ENCODE measurements around the gene APAF1. TPM values are rescaled to one million over a fixed set of nuclear protein-coding genes. Genes with fewer than 3 reads are reported as not detected.
A peak's percentile ranks its signal among the peaks of the same experiment; 100 is the strongest.

APAF1 gene
- total RNA-seq, 6 experiments from 2014 or later = 19.0 to 23.6 (median 21.2) TPM

DNA sequence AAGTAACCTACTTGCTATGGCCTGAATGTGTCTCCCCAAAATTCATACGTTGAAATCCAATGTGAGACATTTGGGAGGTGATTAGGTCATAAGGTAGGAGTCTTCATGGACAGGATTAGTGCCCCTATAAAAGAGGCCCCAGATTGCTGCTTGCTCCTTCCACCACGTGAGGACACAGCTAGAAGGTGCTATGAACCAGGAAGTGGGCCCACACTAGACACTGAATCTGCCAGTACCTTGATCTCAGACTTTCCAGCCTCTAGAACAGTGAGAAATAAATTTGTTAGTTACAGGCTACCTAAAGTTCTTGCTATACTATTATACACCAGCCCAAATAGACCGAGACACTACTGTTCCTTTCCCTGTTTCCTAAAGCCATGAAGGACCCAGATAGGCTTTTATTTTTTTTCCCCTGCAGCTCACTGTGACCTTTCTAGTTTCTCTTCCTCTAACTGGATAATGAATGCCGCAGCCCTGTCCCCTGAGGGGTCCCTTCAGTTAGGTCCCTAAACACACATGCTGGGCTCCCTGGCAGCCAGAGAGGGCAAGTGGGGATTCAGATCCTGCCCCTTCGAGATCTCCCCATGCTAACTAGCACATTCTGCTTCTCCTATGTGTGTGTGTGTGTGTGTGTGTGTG lies 32.3 kb upstream of the APAF1 start:
- Mint-ChIP-seq H3K27ac (no peak overlapping the region; the same call in 1 of the 2 replicates), H3K27me3 (ENCODE audit: insufficient read depth) (no peaks in the 10 kb centered on the region), H3K4me1 (ENCODE audit: low read depth) (peaks cover 7% of the 10 kb centered on the region; the same call in 1 of the 2 replicates), H3K9me3 (no peaks in the 10 kb centered on the region), H3K4me3 (no peak overlapping the region), H3K36me3 (ENCODE audit: low read depth) (peaks cover 20% of the 10 kb centered on the region)
- no peak for TF ChIP-seq CTCF (IDR thresholded peaks at IDR 0.05)
- DNase-seq = no peak

DNA sequence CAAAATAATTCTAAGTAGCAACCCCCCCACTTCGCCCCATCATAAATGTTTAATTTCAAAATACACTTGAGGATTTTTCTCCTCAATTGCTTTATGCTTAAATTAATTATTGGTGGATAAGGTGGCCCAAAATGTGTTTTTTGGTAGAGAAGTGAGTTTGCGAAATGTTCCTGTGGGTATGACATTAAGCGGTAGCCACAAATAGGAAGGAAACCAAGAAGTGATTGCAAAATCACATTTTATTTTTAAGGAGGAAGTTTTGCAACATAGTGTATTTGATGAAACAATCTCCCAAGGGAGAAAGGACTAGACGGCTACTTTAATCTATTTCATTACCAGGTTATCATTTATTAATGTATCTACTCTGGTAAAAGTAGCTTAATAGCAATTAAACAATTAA lies 26.1 kb upstream of the APAF1 start:
- Mint-ChIP-seq H3K36me3 (ENCODE audit: low read depth) (peaks cover 20% of the 10 kb centered on the region), H3K27ac (no peak overlapping the region), H3K9me3 (no peaks in the 10 kb centered on the region), H3K4me3 (no peak overlapping the region), H3K4me1 (ENCODE audit: low read depth) (peaks cover 7% of the 10 kb centered on the region; the same call in 1 of the 2 replicates), H3K27me3 (ENCODE audit: insufficient read depth) (0 out of 2 replicates have a peak, but pooled peaks cover 3% of the 10 kb centered on the region)
- no peak for DNase-seq
- no peak for TF ChIP-seq CTCF (IDR thresholded peaks at IDR 0.05)

DNA sequence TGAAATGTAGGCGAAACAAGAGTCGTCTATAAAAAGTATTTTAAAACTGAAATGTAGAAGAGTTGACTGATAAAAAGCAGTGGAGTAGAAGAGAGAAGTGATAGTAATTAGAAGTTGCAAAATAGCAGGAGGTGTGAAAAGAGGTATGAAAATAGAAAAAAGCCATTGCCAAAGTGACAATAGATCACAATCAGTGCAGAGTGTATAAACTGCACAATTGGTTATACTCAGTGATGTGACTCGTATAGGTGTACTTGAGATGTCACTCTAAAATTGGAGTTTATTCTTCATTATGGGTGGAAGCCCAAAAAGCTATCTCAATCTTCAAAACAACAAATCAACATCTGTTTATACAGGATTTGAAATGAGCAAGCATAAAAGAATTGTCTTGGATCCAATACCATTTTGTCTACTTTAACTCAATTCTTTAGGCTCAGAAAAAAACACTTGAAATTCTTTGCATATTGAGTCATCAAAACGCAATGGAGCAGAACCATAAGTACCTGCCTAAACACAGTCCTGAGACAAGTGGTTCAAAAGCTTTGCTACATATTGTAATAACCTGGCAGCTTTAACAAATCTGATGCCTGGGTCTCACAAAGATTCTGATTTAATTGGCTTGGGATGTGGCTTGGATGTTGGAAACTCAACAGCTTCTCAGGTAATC lies 9.3 kb upstream of the APAF1 start:
- Mint-ChIP-seq H3K9me3 (no peaks in the 10 kb centered on the region), H3K27ac (peak overlapping the region; percentile 64), H3K4me3 (peak overlapping the region; percentile 52; the same call in 1 of the 2 replicates), H3K27me3 (ENCODE audit: insufficient read depth) (peaks cover 1% of the 10 kb centered on the region; the same call in 1 of the 2 replicates), H3K36me3 (ENCODE audit: low read depth) (peaks cover 6% of the 10 kb centered on the region; the same call in 1 of the 2 replicates), H3K4me1 (ENCODE audit: low read depth) (peaks cover 48% of the 10 kb centered on the region)
- no peak for TF ChIP-seq CTCF (IDR thresholded peaks at IDR 0.05)
- peak; percentile 68 for DNase-seq

DNA sequence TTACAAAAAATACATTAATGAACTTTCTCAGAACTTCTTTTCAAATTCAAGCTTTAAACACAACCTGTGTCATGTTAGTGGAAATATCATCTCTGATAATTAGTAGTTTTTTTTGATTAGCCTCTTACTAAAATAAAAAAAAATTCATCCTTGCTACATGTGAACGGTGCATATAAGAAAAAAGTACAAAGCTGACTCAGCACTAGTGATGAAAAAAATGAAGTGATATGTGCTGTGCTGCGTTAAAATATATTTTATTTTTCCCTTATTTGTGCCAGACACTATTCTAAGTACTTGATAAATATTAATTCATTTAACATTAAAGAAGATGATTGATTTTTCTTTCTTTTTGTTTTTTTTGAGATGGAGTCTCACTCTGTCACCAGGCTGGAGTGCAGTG lies 8.0 kb upstream of the APAF1 start:
- no peaks in the 10 kb centered on the region for H3K27me3 Mint-ChIP-seq (ENCODE audit: insufficient read depth)
- peaks cover 59% of the 10 kb centered on the region for H3K4me1 Mint-ChIP-seq (ENCODE audit: low read depth)
- H3K27ac Mint-ChIP-seq = peak overlapping the region; percentile 64
- H3K4me3 Mint-ChIP-seq = no peak overlapping the region
- no peak for DNase-seq
- no peak for TF ChIP-seq CTCF (IDR thresholded peaks at IDR 0.05)
- H3K36me3 Mint-ChIP-seq (ENCODE audit: low read depth) = peaks cover 6% of the 10 kb centered on the region; the same call in 1 of the 2 replicates
- no peaks in the 10 kb centered on the region for H3K9me3 Mint-ChIP-seq

DNA sequence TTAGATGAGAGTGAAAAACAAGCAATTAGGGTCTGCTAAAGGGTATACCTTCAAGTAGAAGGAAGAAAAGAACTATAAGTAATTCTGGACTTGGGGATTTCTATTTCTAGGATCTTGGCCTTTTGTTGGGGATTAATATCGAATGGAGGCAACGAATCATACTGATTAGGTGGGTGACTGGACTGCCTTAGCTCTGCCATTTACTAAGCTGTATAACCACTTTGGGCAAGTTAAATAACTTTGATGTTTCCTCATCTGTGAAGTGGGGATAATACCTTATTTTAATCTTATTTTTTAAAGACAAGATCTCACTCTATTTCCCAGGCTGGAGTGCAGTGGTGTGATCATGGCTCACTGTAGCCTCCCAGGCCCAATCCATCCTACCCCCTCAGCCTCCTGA lies 7.1 kb upstream of the APAF1 start:
- TF ChIP-seq CTCF (IDR thresholded peaks at IDR 0.05) = no peak
- DNase-seq = no peak
- peak overlapping the region; percentile 42; the same call in 1 of the 2 replicates for H3K27ac Mint-ChIP-seq
- H3K27me3 Mint-ChIP-seq (ENCODE audit: insufficient read depth) = no peaks in the 10 kb centered on the region
- H3K9me3 Mint-ChIP-seq = no peaks in the 10 kb centered on the region
- H3K4me1 Mint-ChIP-seq (ENCODE audit: low read depth) = peaks cover 64% of the 10 kb centered on the region
- peaks cover 6% of the 10 kb centered on the region; the same call in 1 of the 2 replicates for H3K36me3 Mint-ChIP-seq (ENCODE audit: low read depth)
- H3K4me3 Mint-ChIP-seq = no peak overlapping the region

Measured in HFFc6 (cell line).